ENCODE data around the gene PHF12. TPM values are rescaled to one million over a fixed set of nuclear protein-coding genes. Genes with fewer than 3 reads are reported as not detected.

PHF12 gene
- total and polyA plus RNA-seq, 2 of the 4 experiments (the other 2 are of a cell fraction) = 24.4 to 25.6 TPM

DNA sequence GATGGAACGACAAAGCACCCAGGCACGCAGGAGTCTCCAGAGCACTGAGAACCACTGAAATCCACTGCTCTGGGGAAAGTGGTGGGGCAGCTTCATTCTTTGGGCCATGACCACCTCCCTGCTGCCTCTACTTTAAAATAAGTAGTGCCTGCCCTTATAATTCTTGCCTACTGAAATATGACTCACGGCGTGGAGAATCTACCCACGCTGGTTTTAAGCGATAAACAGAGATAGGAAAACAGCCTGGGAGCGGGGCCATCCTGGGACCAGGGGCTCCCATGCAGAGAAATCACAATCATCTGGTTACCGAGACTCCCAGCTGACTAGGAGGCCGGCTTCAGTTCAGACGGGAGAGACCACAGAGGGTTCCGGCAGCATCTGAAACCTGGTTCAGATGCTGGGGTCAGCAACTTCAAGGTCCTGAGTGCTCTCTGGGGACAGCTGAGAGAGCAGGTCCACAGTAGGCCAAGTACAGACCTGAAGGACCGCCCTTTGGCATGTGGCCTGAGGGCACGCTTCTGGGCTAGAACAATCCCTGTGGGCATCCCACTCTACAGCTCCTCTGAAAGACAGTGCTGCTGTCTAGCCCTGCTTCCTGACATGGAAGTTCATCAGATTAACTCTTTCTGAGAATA is 39.8 kb downstream of the PHF12 start:
- no peak overlapping the region for H3K4me2 ChIP-seq (ENCODE audit: low read depth, low read length)
- no peaks in the 10 kb centered on the region for H3K27me3 ChIP-seq (ENCODE audit: control insufficient read depth, insufficient read depth, low read length)
- no peak overlapping the region for H2AK5ac ChIP-seq (ENCODE audit: low read depth, low read length)
- ATAC-seq (ENCODE audit: low read depth) (no peak), DNase-seq (no peak)
- H2BK120ac ChIP-seq (ENCODE audit: low read depth, low read length) = no peak overlapping the region
- no peak overlapping the region for H2BK5ac ChIP-seq (ENCODE audit: low read depth, low read length, poor library complexity, severe bottlenecking)
- dilution Hi-C loops (cut with HindIII; ENCODE audit: low sequenced_read_pairs, unreplicated experiment) = no loop called here
- no peak overlapping the region for H2AFZ ChIP-seq (replicated peaks; ENCODE audit: low read length, poor library complexity)
- ChIA-PET POLR2A (ENCODE audit: unreplicated experiment) (no interaction called here), CTCF (no interaction called here)
- TF ChIP-seq, protein P1, sequence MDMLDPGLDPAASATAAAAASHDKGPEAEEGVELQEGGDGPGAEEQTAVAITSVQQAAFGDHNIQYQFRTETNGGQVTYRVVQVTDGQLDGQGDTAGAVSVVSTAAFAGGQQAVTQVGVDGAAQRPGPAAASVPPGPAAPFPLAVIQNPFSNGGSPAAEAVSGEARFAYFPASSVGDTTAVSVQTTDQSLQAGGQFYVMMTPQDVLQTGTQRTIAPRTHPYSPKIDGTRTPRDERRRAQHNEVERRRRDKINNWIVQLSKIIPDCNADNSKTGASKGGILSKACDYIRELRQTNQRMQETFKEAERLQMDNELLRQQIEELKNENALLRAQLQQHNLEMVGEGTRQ (IDR thresholded peaks at IDR 0.05; ENCODE audit: low read depth, low read length) = no peak
- no peak for TF ChIP-seq SMC3 (IDR thresholded peaks at IDR 0.05; ENCODE audit: low read depth, low read length)
- TF ChIP-seq CHD1 (IDR thresholded peaks at IDR 0.05; ENCODE audit: low read depth, low read length) = no peak
- TF ChIP-seq RFX5 (IDR thresholded peaks at IDR 0.05; ENCODE audit: low read depth, low read length) = no peak
- TF ChIP-seq MAZ (IDR thresholded peaks at IDR 0.05; ENCODE audit: borderline replicate concordance, low read depth, low read length) = no peak
- no peak for TF ChIP-seq MXI1 (IDR thresholded peaks at IDR 0.05; ENCODE audit: borderline replicate concordance, low read depth, low read length)
- TF ChIP-seq, protein P2, sequence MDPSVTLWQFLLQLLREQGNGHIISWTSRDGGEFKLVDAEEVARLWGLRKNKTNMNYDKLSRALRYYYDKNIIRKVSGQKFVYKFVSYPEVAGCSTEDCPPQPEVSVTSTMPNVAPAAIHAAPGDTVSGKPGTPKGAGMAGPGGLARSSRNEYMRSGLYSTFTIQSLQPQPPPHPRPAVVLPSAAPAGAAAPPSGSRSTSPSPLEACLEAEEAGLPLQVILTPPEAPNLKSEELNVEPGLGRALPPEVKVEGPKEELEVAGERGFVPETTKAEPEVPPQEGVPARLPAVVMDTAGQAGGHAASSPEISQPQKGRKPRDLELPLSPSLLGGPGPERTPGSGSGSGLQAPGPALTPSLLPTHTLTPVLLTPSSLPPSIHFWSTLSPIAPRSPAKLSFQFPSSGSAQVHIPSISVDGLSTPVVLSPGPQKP (IDR thresholded peaks at IDR 0.05; ENCODE audit: borderline replicate concordance, low read depth, low read length) = no peak
- no peak for TF ChIP-seq BHLHE40 (IDR thresholded peaks at IDR 0.05; ENCODE audit: low read depth, low read length)
- TF ChIP-seq, protein P3, sequence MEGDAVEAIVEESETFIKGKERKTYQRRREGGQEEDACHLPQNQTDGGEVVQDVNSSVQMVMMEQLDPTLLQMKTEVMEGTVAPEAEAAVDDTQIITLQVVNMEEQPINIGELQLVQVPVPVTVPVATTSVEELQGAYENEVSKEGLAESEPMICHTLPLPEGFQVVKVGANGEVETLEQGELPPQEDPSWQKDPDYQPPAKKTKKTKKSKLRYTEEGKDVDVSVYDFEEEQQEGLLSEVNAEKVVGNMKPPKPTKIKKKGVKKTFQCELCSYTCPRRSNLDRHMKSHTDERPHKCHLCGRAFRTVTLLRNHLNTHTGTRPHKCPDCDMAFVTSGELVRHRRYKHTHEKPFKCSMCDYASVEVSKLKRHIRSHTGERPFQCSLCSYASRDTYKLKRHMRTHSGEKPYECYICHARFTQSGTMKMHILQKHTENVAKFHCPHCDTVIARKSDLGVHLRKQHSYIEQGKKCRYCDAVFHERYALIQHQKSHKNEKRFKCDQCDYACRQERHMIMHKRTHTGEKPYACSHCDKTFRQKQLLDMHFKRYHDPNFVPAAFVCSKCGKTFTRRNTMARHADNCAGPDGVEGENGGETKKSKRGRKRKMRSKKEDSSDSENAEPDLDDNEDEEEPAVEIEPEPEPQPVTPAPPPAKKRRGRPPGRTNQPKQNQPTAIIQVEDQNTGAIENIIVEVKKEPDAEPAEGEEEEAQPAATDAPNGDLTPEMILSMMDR (conservative IDR thresholded peaks at IDR 0.05; ENCODE audit: low read depth, low read length) = no peak
- no peak for TF ChIP-seq NFE2L2 (IDR thresholded peaks at IDR 0.05; ENCODE audit: low read depth, low read length)
- TF ChIP-seq RAD21 (IDR thresholded peaks at IDR 0.05; ENCODE audit: low read length) = no peak
- in situ Hi-C loops (cut with MboI; ENCODE audit: low sequenced_read_pairs) = no loop called here
- H3K9me3 ChIP-seq (ENCODE audit: control insufficient read depth, insufficient read depth, low read length) = no peaks in the 10 kb centered on the region
- H2BK15ac ChIP-seq (ENCODE audit: low read depth, low read length) = no peak overlapping the region
- no peak overlapping the region for H3K18ac ChIP-seq (ENCODE audit: low read depth, low read length)
- H4K91ac ChIP-seq (ENCODE audit: insufficient read depth, low read depth, low read length) = no peak overlapping the region
- H3K56ac ChIP-seq (ENCODE audit: extremely low read depth, insufficient read depth, low read length) = no peak overlapping the region
- no peak overlapping the region for H3K23ac ChIP-seq (ENCODE audit: low read depth, low read length)
- BruUV-seq (replicated peaks) = no TSS peak
- no peak overlapping the region for H2AK9ac ChIP-seq (replicated peaks; ENCODE audit: low read depth, low read length, poor library complexity)
- peaks cover 20% of the 10 kb centered on the region for H3K4me1 ChIP-seq (ENCODE audit: control insufficient read depth, insufficient read depth, low read length)
- intact Hi-C loops (cut with micrococcal nuclease) = no loop called here
- H2BK20ac ChIP-seq (ENCODE audit: low read depth, low read length) = no peak overlapping the region
- no peak overlapping the region for H3K4ac ChIP-seq (ENCODE audit: low read depth, low read length)
- peaks cover 10% of the 10 kb centered on the region for H3K9me1 ChIP-seq (ENCODE audit: insufficient read depth, low read length)
- no peak overlapping the region for H4K5ac ChIP-seq (ENCODE audit: low read depth, low read length)
- H4K20me1 ChIP-seq (ENCODE audit: insufficient read depth, low read length) = peaks cover 41% of the 10 kb centered on the region; the same call in 1 of the 2 replicates
- H3K9ac ChIP-seq (ENCODE audit: low read depth, low read length) = no peak overlapping the region
- WGBS, 2 experiments (ENCODE audit: extremely low coverage in 2 of 2, insufficient read length in 1 of 2) = 88% methylated on average over 8 of the region's 13 CpGs; no CpG with 5 or more reads in 1 of the 2 experiments
- H3K4me3 ChIP-seq (ENCODE audit: insufficient read depth, low read depth, low read length) = no peak overlapping the region
- no peak overlapping the region for H3K14ac ChIP-seq (replicated peaks; ENCODE audit: low read depth, low read length)
- H3K79me1 ChIP-seq (ENCODE audit: low read depth in 1 of 2, low read length in 2 of 2) = peaks cover 20 to 66% of the 10 kb centered on the region in 2 experiments
- peaks cover 75% of the 10 kb centered on the region for H3K36me3 ChIP-seq (ENCODE audit: control insufficient read depth, insufficient read depth, low read length)
- no peak overlapping the region for H3K27ac ChIP-seq (ENCODE audit: insufficient read depth, low read length)
- no peak overlapping the region for H4K8ac ChIP-seq (ENCODE audit: low read depth in 2 of 2, low read length in 2 of 2)
